ENCODE results near the gene PLXNC1.
A peak's percentile ranks its signal among the peaks of the same experiment; 100 is the strongest.

PLXNC1 gene

GRCh38 chr12:94207849-94208621, 59.7 kb downstream of the PLXNC1 start:
- ChIA-PET POLR2A (no interaction called here), CTCF (no interaction called here)
- TF ChIP-seq PKNOX1 (IDR thresholded peaks at IDR 0.05) = peak; percentile 52
- no peak for TF ChIP-seq SP1 (IDR thresholded peaks at IDR 0.05)
- no peak for TF ChIP-seq ZNF384 (IDR thresholded peaks at IDR 0.05)
- no peak for DNase-seq (ENCODE audit: extremely low spot score)

- no peak for DNase-seq (ENCODE audit: extremely low spot score)
- ChIA-PET CTCF (no interaction called here), POLR2A (no interaction called here)
- TF ChIP-seq CTBP1 (IDR thresholded peaks at IDR 0.05; ENCODE audit: borderline replicate concordance) (no peak), FOXM1 (IDR thresholded peaks at IDR 0.05; ENCODE audit: borderline replicate concordance) (no peak), ELF4 (IDR thresholded peaks at IDR 0.05) (no peak), LEF1 (IDR thresholded peaks at IDR 0.05; ENCODE audit: borderline replicate concordance) (no peak), BHLHE40 (IDR thresholded peaks at IDR 0.05; ENCODE audit: borderline replicate concordance) (no peak), ARNT (IDR thresholded peaks at IDR 0.05) (no peak), SP1 (IDR thresholded peaks at IDR 0.05) (no peak), L3MBTL2 (conservative IDR thresholded peaks at IDR 0.05) (no peak), NFRKB (IDR thresholded peaks at IDR 0.05) (no peak), ZNF384 (IDR thresholded peaks at IDR 0.05) (no peak), HDGF (IDR thresholded peaks at IDR 0.05; ENCODE audit: borderline replicate concordance) (no peak), PKNOX1 (IDR thresholded peaks at IDR 0.05) (no peak), SUZ12 (IDR thresholded peaks at IDR 0.05) (no peak)
Observed at GRCh38 chr12:94208622-94208966, 60.2 kb downstream of the PLXNC1 start.

- CTCF ChIA-PET = interaction anchor here (0.6 kb wide), 1 partner anchor 437 kb away, joined by 3 read pairs; no protein-coding TSS in a partner anchor
Observed at GRCh38 chr12:94209240-94209639, 60.9 kb downstream of the PLXNC1 start.

GRCh38 chr12:94211021-94211420, 62.6 kb downstream of the PLXNC1 start:
- TF ChIP-seq L3MBTL2 (conservative IDR thresholded peaks at IDR 0.05) = no peak
- TF ChIP-seq SUZ12 (IDR thresholded peaks at IDR 0.05) = no peak
- TF ChIP-seq FOXA1 (IDR thresholded peaks at IDR 0.05) = no peak
- TF ChIP-seq FOXM1 (IDR thresholded peaks at IDR 0.05; ENCODE audit: borderline replicate concordance) = no peak
- TF ChIP-seq ZNF384 (IDR thresholded peaks at IDR 0.05) = no peak
- no peak for TF ChIP-seq PKNOX1 (IDR thresholded peaks at IDR 0.05)
- TF ChIP-seq TARDBP (IDR thresholded peaks at IDR 0.05) = no peak
- no peak for TF ChIP-seq ELF4 (IDR thresholded peaks at IDR 0.05)
- no peak for TF ChIP-seq LEF1 (IDR thresholded peaks at IDR 0.05; ENCODE audit: borderline replicate concordance)
- no peak for TF ChIP-seq BHLHE40 (IDR thresholded peaks at IDR 0.05; ENCODE audit: borderline replicate concordance)
- no peak for TF ChIP-seq CTBP1 (IDR thresholded peaks at IDR 0.05; ENCODE audit: borderline replicate concordance)
- TF ChIP-seq SP1 (IDR thresholded peaks at IDR 0.05) = no peak
- no peak for TF ChIP-seq ARNT (IDR thresholded peaks at IDR 0.05)
- no peak for TF ChIP-seq HDGF (IDR thresholded peaks at IDR 0.05; ENCODE audit: borderline replicate concordance)
- TF ChIP-seq NFRKB (IDR thresholded peaks at IDR 0.05) = no peak
- TF ChIP-seq FOXK2 (IDR thresholded peaks at IDR 0.05) = no peak
- POLR2A ChIA-PET = no interaction called here
- DNase-seq (ENCODE audit: extremely low spot score) = no peak
- CTCF ChIA-PET = no interaction called here

More at GRCh38 chr12:94209240-94209639, 60.9 kb downstream of the PLXNC1 start:
- POLR2A ChIA-PET = no interaction called here
- DNase-seq (ENCODE audit: extremely low spot score) = no peak
- no peak for TF ChIP-seq FOXM1 (IDR thresholded peaks at IDR 0.05; ENCODE audit: borderline replicate concordance)
- TF ChIP-seq PKNOX1 (IDR thresholded peaks at IDR 0.05) = no peak
- no peak for TF ChIP-seq ZNF384 (IDR thresholded peaks at IDR 0.05)
- TF ChIP-seq L3MBTL2 (conservative IDR thresholded peaks at IDR 0.05) = no peak
- no peak for TF ChIP-seq TARDBP (IDR thresholded peaks at IDR 0.05)
- no peak for TF ChIP-seq FOXK2 (IDR thresholded peaks at IDR 0.05)
- no peak for TF ChIP-seq SUZ12 (IDR thresholded peaks at IDR 0.05)
- no peak for TF ChIP-seq LEF1 (IDR thresholded peaks at IDR 0.05; ENCODE audit: borderline replicate concordance)
- TF ChIP-seq HDGF (IDR thresholded peaks at IDR 0.05; ENCODE audit: borderline replicate concordance) = no peak
- no peak for TF ChIP-seq CTBP1 (IDR thresholded peaks at IDR 0.05; ENCODE audit: borderline replicate concordance)
- TF ChIP-seq ARNT (IDR thresholded peaks at IDR 0.05) = no peak
- TF ChIP-seq SP1 (IDR thresholded peaks at IDR 0.05) = no peak
- TF ChIP-seq BHLHE40 (IDR thresholded peaks at IDR 0.05; ENCODE audit: borderline replicate concordance) = no peak

- ChIA-PET CTCF (no interaction called here), POLR2A (no interaction called here)
- no peak for DNase-seq (ENCODE audit: extremely low spot score)
- TF ChIP-seq SP1 (IDR thresholded peaks at IDR 0.05) = no peak
- no peak for TF ChIP-seq ARNT (IDR thresholded peaks at IDR 0.05)
- no peak for TF ChIP-seq NFRKB (IDR thresholded peaks at IDR 0.05)
- TF ChIP-seq TARDBP (IDR thresholded peaks at IDR 0.05) = no peak
- no peak for TF ChIP-seq HDGF (IDR thresholded peaks at IDR 0.05; ENCODE audit: borderline replicate concordance)
- no peak for TF ChIP-seq FOXA1 (IDR thresholded peaks at IDR 0.05)
- TF ChIP-seq ELF4 (IDR thresholded peaks at IDR 0.05) = no peak
- no peak for TF ChIP-seq FOXK2 (IDR thresholded peaks at IDR 0.05)
- TF ChIP-seq ZNF384 (IDR thresholded peaks at IDR 0.05) = no peak
- TF ChIP-seq PKNOX1 (IDR thresholded peaks at IDR 0.05) = no peak
- TF ChIP-seq SUZ12 (IDR thresholded peaks at IDR 0.05) = no peak
- no peak for TF ChIP-seq BHLHE40 (IDR thresholded peaks at IDR 0.05; ENCODE audit: borderline replicate concordance)
- TF ChIP-seq FOXM1 (IDR thresholded peaks at IDR 0.05; ENCODE audit: borderline replicate concordance) = no peak
- no peak for TF ChIP-seq L3MBTL2 (conservative IDR thresholded peaks at IDR 0.05)
Observed at GRCh38 chr12:94218233-94218632, 69.9 kb downstream of the PLXNC1 start.
